ENCODE data around the gene ALPI. TPM values are rescaled to one million over a fixed set of nuclear protein-coding genes. Genes with fewer than 3 reads are reported as not detected.
"Not testable (repeated sequence)": the region's sequence is repeated elsewhere in the genome, so short reads cannot be mapped to it uniquely, and the experiment has no call there.

Gene ALPI
- total and polyA plus RNA-seq, 12 donors: not detected

GRCh38 chr2:232449964-232450363, 6.0 kb upstream of the ALPI start:
- TF ChIP-seq POLR2A (IDR thresholded peaks at IDR 0.05): no peak
- no peaks in the 10 kb centered on the region for H3K9me3 ChIP-seq (replicated peaks in 1 of 3)
- H3K4me3 ChIP-seq: no peak overlapping the region
- H3K4me1 ChIP-seq (replicated peaks in 1 of 2): no peaks in the 10 kb centered on the region
- intact Hi-C loops (cut with DNase I): no loop called here
- no peak overlapping the region for H3K27ac ChIP-seq
- peak in 1 of 7 donors; percentile 35 for DNase-seq
- H3K27me3 ChIP-seq: no peaks in the 10 kb centered on the region
- WGBS, 4 donors: 77 to 94% (median 80%) methylated on average over 3 to 12 of the region's 12 CpGs
- no peaks in the 10 kb centered on the region for H3K36me3 ChIP-seq (replicated peaks in 1 of 2)

DNA sequence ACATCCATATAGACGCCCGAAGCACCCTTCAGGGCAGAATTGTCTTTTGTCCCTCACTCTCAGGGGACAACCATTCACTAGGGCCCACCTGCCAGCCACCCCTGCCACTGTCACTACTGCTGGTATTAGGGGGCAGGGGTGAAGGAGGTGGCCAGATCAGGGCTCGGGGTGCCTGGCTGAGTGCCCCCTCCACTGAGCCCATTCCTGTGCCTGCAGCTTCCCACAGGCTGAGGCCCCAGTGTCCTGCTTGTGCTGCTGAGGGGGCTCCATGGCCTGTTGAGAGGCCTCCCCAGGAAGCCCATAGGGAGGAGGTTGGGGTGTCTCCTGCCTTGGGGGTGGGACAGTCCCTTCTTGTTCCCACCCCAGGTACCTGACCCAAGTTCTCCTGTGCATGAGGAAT, 4.3 kb upstream of the ALPI start:
- H3K4me1 ChIP-seq (replicated peaks in 1 of 2); H3K36me3 ChIP-seq (replicated peaks in 1 of 2); H3K4me3 ChIP-seq; H3K27me3 ChIP-seq; H3K9me3 ChIP-seq (replicated peaks in 1 of 3); DNase-seq; H3K27ac ChIP-seq; intact Hi-C loops (cut with DNase I): not testable (repeated sequence)
- WGBS, 4 donors: 87 to 100% (median 92%) methylated on average over 2 to 3 of the region's 3 CpGs

DNA sequence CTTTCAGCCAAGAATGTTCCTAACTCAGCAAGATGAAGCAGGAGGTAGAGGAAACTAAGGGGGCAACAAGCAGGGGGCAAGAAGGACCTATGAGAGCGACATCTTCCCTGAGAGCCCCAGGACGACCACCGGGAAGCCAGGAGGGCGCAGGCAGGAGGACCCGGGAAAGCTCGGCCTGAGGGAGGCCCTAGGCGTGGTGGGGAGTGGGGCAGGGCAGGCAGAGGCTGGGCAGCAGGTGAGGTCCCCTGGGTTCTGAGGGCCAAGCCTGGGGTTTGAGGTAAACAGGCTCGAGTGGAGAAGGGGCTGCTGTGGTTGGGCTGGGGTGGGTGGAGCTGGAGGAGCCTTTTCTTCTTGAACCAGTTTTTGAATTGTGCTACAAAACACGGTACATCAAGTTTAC, 1.3 kb upstream of the ALPI start:
- intact Hi-C loops (cut with DNase I): no loop called here
- DNase-seq: no peak
- WGBS, 4 donors: 85 to 91% (median 88%) methylated on average over 7 to 9 of the region's 9 CpGs

DNA sequence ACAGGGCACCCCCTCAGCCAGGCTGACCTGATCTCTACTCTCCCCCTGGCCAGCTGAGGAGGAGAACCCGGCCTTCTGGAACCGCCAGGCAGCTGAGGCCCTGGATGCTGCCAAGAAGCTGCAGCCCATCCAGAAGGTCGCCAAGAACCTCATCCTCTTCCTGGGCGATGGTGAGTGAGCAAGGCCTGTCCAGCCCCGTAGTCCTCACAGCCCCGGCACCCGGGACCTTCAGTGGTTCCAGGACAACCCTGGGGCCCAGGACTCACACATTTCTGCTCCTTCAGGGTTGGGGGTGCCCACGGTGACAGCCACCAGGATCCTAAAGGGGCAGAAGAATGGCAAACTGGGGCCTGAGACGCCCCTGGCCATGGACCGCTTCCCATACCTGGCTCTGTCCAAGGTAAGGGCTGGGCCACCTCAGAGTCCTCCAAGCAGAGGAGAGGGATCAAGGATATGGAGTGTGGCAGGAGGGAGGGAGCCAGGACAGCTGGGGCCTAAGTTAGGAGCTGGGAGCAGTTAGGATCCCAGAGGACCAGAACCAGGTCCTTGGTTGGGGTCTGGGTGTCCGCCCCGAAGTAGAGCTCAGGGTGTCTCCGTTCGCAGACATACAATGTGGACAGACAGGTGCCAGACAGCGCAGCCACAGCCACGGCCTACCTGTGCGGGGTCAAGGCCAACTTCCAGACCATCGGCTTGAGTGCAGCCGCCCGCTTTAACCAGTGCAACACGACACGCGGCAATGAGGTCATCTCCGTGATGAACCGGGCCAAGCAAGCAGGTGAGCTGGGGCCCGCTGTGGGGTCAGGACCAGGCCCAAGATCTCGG, 555 bp downstream of the ALPI start:
- Histone ChIP-seq H3K4me1 (replicated peaks in 1 of 2) (no peaks in the 10 kb centered on the region), H3K27ac (no peak overlapping the region), H3K36me3 (replicated peaks in 1 of 2) (no peaks in the 10 kb centered on the region), H3K4me3 (no peak overlapping the region), H3K9me3 (replicated peaks in 1 of 3) (no peaks in the 10 kb centered on the region), H3K27me3 (peaks cover 18% of the 10 kb centered on the region)
- DNase-seq: no peak
- no peak for TF ChIP-seq POLR2A (IDR thresholded peaks at IDR 0.05)
- no peak for TF ChIP-seq CTCF (IDR thresholded peaks at IDR 0.05)
- 87 to 100% (median 90%) methylated on average over 4 to 27 of the region's 27 CpGs for WGBS, 4 donors
- intact Hi-C loops (cut with DNase I): no loop called here

More for the DNA sequence above, 1.3 kb upstream of the ALPI start:
- Histone ChIP-seq H3K27me3 (peaks cover 17% of the 10 kb centered on the region), H3K4me3 (no peak overlapping the region), H3K27ac (no peak overlapping the region), H3K36me3 (replicated peaks in 1 of 2) (no peaks in the 10 kb centered on the region), H3K9me3 (replicated peaks in 1 of 3) (no peaks in the 10 kb centered on the region), H3K4me1 (replicated peaks in 1 of 2) (no peaks in the 10 kb centered on the region)
- TF ChIP-seq POLR2A (IDR thresholded peaks at IDR 0.05) (no peak), CTCF (IDR thresholded peaks at IDR 0.05) (no peak)

GRCh38 chr2:232457121-232458011, 1.4 kb downstream of the ALPI start:
- no peaks in the 10 kb centered on the region for H3K36me3 ChIP-seq (replicated peaks in 1 of 2)
- intact Hi-C loops (cut with DNase I): no loop called here
- H3K4me1 ChIP-seq (replicated peaks in 1 of 2): no peaks in the 10 kb centered on the region
- H3K9me3 ChIP-seq (replicated peaks in 1 of 3): no peaks in the 10 kb centered on the region
- no peak overlapping the region for H3K27ac ChIP-seq
- H3K27me3 ChIP-seq: peaks cover 18% of the 10 kb centered on the region
- H3K4me3 ChIP-seq: no peak overlapping the region
- TF ChIP-seq CTCF (IDR thresholded peaks at IDR 0.05) (no peak), POLR2A (IDR thresholded peaks at IDR 0.05) (no peak)
- WGBS, 4 donors: 82 to 89% (median 87%) methylated on average over 13 to 21 of the region's 21 CpGs
- peak in 1 of 7 donors; percentile 15 for DNase-seq
